GM12865 (cell line): ENCODE data around the gene NPHP3.
"Not testable (repeated sequence)": the region's sequence is repeated elsewhere in the genome, so short reads cannot be mapped to it uniquely, and the experiment has no call there.

Experiments used
- DNase-seq: peaks from one replicate; pipeline ENCODE4 v3.0.0; 2010; ENCODE audit warnings: low read depth
- H3K4me3 ChIP-seq: 2 replicates; pipeline ENCODE4 v1.5.1; 2011; ENCODE audit warnings: mild to moderate bottlenecking, low read depth, low read length, control low read depth
- TF ChIP-seq, protein P1 (sequence below): IDR thresholded peaks from 2 replicates; pipeline ENCODE4 v1.5.1; 2011; ENCODE audit warnings: low read length, control low read depth, low read depth, inconsistent platforms; ENCODE audit not compliant: insufficient read depth; ENCODE audit errors: missing control alignments

The NPHP3 gene, protein sequence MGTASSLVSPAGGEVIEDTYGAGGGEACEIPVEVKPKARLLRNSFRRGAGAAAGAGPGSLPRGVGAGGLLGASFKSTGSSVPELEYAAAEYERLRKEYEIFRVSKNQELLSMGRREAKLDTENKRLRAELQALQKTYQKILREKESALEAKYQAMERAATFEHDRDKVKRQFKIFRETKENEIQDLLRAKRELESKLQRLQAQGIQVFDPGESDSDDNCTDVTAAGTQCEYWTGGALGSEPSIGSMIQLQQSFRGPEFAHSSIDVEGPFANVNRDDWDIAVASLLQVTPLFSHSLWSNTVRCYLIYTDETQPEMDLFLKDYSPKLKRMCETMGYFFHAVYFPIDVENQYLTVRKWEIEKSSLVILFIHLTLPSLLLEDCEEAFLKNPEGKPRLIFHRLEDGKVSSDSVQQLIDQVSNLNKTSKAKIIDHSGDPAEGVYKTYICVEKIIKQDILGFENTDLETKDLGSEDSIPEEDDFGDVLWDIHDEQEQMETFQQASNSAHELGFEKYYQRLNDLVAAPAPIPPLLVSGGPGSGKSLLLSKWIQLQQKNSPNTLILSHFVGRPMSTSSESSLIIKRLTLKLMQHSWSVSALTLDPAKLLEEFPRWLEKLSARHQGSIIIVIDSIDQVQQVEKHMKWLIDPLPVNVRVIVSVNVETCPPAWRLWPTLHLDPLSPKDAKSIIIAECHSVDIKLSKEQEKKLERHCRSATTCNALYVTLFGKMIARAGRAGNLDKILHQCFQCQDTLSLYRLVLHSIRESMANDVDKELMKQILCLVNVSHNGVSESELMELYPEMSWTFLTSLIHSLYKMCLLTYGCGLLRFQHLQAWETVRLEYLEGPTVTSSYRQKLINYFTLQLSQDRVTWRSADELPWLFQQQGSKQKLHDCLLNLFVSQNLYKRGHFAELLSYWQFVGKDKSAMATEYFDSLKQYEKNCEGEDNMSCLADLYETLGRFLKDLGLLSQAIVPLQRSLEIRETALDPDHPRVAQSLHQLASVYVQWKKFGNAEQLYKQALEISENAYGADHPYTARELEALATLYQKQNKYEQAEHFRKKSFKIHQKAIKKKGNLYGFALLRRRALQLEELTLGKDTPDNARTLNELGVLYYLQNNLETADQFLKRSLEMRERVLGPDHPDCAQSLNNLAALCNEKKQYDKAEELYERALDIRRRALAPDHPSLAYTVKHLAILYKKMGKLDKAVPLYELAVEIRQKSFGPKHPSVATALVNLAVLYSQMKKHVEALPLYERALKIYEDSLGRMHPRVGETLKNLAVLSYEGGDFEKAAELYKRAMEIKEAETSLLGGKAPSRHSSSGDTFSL (N-terminal part only)

DNA sequence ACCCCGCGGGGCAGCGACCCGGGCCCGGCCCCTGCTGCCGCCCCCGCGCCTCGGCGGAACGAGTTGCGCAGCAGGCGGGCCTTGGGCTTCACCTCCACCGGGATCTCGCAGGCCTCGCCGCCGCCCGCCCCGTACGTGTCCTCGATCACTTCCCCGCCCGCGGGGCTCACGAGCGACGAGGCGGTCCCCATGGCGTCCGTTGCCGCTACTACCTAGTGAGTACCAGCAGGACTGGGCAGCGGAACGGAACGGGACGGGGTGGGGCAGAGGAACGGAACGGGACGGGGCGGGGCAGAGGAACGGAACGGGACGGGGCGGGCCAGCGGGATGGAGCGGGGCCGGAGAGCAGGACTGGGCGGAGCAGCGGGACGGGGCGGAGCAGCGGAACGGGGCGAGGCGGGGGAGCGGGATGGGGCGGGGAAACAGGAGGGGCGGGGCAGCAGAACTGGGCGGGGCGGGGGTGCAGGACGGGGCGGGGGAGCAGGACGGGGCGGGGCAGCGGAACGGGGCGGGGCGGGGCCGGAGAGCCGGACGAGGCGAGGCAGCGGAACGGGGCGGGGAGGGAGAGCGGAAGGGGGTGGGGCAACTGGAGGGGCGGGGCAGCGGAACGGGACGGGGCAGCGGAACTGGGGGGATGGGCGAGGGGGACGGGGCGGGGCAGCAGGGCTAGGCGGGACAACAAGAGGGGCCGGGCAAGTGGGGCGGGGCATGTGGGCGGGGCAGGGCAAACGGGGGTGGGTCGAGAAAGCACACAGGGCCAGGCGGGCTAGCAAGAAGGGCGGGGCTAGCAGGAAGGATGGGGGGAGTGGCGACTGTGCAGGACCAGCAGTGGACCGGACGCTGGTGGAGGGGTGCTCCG is at the start of gene NPHP3:
TSS of gene NPHP3 (minus strand) at position 245 of the 859 bp plus-strand sequence. CDS start at position 191, 54 bp downstream.
- peak; percentile 99 for DNase-seq
- TF ChIP-seq, protein P1, sequence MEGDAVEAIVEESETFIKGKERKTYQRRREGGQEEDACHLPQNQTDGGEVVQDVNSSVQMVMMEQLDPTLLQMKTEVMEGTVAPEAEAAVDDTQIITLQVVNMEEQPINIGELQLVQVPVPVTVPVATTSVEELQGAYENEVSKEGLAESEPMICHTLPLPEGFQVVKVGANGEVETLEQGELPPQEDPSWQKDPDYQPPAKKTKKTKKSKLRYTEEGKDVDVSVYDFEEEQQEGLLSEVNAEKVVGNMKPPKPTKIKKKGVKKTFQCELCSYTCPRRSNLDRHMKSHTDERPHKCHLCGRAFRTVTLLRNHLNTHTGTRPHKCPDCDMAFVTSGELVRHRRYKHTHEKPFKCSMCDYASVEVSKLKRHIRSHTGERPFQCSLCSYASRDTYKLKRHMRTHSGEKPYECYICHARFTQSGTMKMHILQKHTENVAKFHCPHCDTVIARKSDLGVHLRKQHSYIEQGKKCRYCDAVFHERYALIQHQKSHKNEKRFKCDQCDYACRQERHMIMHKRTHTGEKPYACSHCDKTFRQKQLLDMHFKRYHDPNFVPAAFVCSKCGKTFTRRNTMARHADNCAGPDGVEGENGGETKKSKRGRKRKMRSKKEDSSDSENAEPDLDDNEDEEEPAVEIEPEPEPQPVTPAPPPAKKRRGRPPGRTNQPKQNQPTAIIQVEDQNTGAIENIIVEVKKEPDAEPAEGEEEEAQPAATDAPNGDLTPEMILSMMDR: peak; percentile 1
- peak within 1 kb of the TSS; percentile 83 for H3K4me3 ChIP-seq

DNA sequence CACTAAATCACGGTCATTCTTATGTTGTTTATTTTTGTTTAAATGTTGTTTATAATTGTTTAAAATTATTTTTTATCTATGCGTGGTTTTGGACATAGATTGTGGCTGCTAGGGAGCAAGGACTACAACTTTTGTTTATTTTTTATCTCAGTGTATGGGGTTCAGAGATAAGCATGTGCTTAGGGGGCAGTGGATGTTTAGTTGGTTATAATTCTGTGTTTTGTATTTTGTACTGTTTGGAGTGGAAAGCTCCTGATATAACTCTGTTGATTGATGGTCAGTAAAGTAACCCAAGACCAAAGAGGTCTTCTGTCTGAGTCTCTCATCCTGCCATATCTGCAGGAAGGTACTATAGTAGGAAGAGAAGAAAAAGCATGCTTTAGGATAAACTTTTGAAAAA is 36.5 kb upstream of the NPHP3 start:
- no peak for DNase-seq
- H3K4me3 ChIP-seq: no peak overlapping the region
- TF ChIP-seq, protein P1: no peak

DNA sequence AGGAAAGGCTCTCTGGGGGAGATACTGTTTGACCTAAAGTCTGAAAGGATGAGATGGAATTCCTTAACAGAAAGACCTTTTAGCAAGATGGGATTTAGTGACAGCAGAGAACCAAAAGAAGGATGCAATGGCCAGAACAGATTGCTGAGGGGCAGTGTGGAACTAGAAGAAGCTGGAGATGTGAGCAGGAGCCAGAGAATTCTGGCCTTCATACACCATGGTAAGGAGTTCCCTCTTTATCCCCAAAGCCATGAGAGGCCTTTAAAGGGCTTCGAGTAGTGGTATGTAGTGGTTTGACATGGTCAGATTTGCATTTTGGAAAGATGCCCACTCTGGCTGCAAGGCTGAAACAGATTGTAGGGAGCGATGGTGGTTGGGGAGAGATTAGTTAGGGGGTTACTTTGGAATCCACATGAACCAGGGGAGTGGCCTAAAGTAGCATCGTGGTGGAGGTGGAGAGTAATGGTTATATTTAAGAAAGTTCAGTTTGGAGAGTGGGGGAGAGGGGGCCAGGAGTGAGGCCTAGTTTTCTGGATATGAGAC is 34.0 kb upstream of the NPHP3 start:
- H3K4me3 ChIP-seq: no peak overlapping the region
- TF ChIP-seq, protein P1: no peak
- no peak for DNase-seq

DNA sequence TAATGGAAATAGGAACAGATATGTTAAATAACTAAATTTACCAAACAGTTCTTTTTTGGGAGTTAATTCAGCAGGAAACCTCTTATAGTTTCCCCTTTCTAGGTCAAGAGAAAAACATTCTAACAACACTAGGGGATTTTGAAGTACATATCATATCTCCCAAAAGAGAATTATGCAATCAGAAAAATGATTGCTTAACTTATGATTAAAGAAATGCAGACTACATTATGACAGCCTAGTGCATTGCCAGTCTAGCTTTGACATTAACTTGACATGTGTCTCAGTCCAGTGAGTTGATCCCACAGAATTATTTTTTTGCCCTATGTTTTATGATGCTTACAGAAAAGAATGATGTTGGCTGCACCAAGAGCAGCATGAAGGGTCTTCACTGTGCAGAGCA is 31.7 kb upstream of the NPHP3 start:
- no peak overlapping the region for H3K4me3 ChIP-seq
- TF ChIP-seq, protein P1: no peak
- no peak for DNase-seq

DNA sequence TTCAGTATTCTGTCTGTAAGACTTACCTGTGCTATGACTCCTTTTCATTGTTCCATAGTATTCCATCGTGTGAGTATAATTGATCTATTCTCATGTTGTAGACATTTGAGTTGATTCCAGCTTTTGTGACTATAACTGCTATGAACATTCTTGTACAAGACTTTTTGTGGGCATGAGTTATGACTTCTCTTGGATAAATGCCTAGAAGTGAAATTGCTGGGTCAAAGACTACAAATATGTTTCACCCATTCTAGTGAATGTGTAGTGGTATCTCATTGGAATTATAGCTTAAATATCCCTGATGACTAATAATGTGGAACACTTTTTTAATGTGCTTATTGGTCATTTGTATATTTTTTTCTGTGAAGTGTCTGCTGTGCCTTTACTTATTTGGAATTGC is 27.6 kb upstream of the NPHP3 start:
- no peak overlapping the region for H3K4me3 ChIP-seq
- TF ChIP-seq, protein P1: no peak
- DNase-seq: no peak

DNA sequence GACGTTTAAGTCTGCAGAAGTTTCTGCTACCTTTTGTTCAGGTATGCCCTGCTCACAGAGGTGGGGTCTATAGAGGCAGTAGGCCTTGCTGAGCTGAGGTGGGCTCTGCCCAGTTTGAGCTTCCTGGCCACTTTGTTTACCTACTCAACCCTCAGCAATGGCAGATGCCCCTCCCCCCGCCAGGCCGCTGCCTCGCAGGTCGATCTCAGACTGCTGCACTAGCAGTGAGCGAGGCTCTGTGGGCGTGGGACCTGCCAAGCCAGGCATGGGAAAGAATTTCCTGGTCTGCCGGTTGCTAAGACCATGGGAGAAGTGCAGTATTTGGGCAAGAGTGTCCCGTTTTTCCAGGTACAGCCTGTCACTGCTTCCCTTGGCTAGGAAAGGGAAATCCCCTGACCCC is 24.5 kb upstream of the NPHP3 start:
- not testable (repeated sequence) for H3K4me3 ChIP-seq, DNase-seq
